CD8-positive, alpha-beta memory T cell (primary cell): Measurements from ENCODE around the gene ARL4D. TPM values are rescaled to one million over a fixed set of nuclear protein-coding genes. Genes with fewer than 3 reads are reported as not detected.
A peak's percentile ranks its signal among the peaks of the same experiment; 100 is the strongest.
"Not testable (repeated sequence)": the region's sequence is repeated elsewhere in the genome, so short reads cannot be mapped to it uniquely, and the experiment has no call there.

Experiments used
- CTCF ChIA-PET: fragments of 350-600 bp; sonication (Branson Sonifier 250); formaldehyde crosslinking; loops from one replicate; lab custom pipeline; 2021; ENCODE audit warnings: antibody characterized with exemption; lab: Charles Lee
- POLR2A ChIA-PET: fragments of 350-600 bp; sonication (Branson Sonifier 250); formaldehyde crosslinking; loops from one replicate; lab custom pipeline; 2021; ENCODE audit warnings: antibody characterized with exemption; lab: Charles Lee
- DNase-seq, 5 donors: peaks; one replicate each; pipeline versions ENCODE4 v3.0.0 to v3.0.0-alpha.2; 2020 to 2022; ENCODE audit warnings: mixed read lengths in 1 of 5
- H3K27ac ChIP-seq: one replicate; pipeline ENCODE4 v1.7.0; 2013; ENCODE audit warnings: low read depth, mild to moderate bottlenecking, low read length, moderate library complexity
- H3K27me3 ChIP-seq: 2 replicates; pipeline ENCODE4 v1.7.0; 2013; ENCODE audit warnings: low read length, mild to moderate bottlenecking; ENCODE audit not compliant: insufficient read depth, poor library complexity, severe bottlenecking
- H3K36me3 ChIP-seq: 2 replicates; pipeline ENCODE4 v1.7.0; 2013; ENCODE audit warnings: mild to moderate bottlenecking, low read length, moderate library complexity; ENCODE audit not compliant: insufficient read depth
- H3K4me1 ChIP-seq: 2 replicates; pipeline ENCODE4 v1.7.0; 2013; ENCODE audit warnings: mild to moderate bottlenecking, low read length, moderate library complexity; ENCODE audit not compliant: insufficient read depth
- H3K4me3 ChIP-seq: 2 replicates; pipeline ENCODE4 v1.7.0; 2013; ENCODE audit warnings: mild to moderate bottlenecking, low read length
- H3K9me3 ChIP-seq: 2 replicates; pipeline ENCODE4 v1.7.0; 2013; ENCODE audit warnings: mild to moderate bottlenecking, low read length
- H3K27ac Mint-ChIP-seq, 8 donors: one replicate each; pipeline ENCODE4 v1.8.0; 2020 to 2021; ENCODE audit warnings: mixed read lengths in 8 of 8, mild to moderate bottlenecking in 6 of 8, inconsistent platforms in 3 of 8, moderate library complexity in 3 of 8
- H3K27me3 Mint-ChIP-seq, 2 donors: one replicate each; pipeline ENCODE4 v1.8.0; 2020 to 2021; ENCODE audit warnings: mixed read lengths in 2 of 2, mild to moderate bottlenecking in 1 of 2, moderate library complexity in 1 of 2
- H3K36me3 Mint-ChIP-seq, 3 donors: one replicate each; pipeline ENCODE4 v1.8.0; 2020 to 2021; ENCODE audit warnings: mixed read lengths in 3 of 3, inconsistent platforms in 1 of 3, mild to moderate bottlenecking in 1 of 3
- H3K4me1 Mint-ChIP-seq, 3 donors: one replicate each; pipeline ENCODE4 v1.8.0; 2020 to 2021; ENCODE audit warnings: mixed read lengths in 3 of 3, inconsistent platforms in 1 of 3, mild to moderate bottlenecking in 1 of 3
- H3K4me3 Mint-ChIP-seq, 7 donors: one replicate each; pipeline ENCODE4 v1.8.0; 2020 to 2021; ENCODE audit warnings: mixed read lengths in 7 of 7, mild to moderate bottlenecking in 6 of 7, moderate library complexity in 4 of 7, inconsistent platforms in 2 of 7
- H3K9me3 Mint-ChIP-seq, 5 donors: one replicate each; pipeline ENCODE4 v1.8.0; 2020 to 2022; ENCODE audit warnings: mixed read lengths in 5 of 5, mild to moderate bottlenecking in 3 of 5, moderate library complexity in 2 of 5, inconsistent platforms in 1 of 5
- polyA plus RNA-seq: library from polyadenylated mRNA; unstranded; fragments of 300-500 nt; fragmentation: Illumina TruSeq; gene quantifications from one replicate; pipeline ENCODE4 v1.2.3, GENCODE V29; 2021
- total RNA-seq, 2 experiments: library from RNA; stranded (reverse); gene quantifications; one replicate each; pipeline ENCODE4 v1.2.3, GENCODE V29; 2021

ARL4D gene
- total and polyA plus RNA-seq, 3 experiments from 2014 or later = 1.9 to 2.3 (median 1.9) TPM

GRCh38 chr17:43363926-43364285 is 34.9 kb upstream of the ARL4D start:
- Mint-ChIP-seq H3K4me1 (peaks cover 20 to 46% (median 35%) of the 10 kb centered on the region in 3 donors), H3K4me3 (peak overlapping the region in 3 of 7 donors; percentile 22 to 86 (median 42)), H3K27me3 (peaks cover 0 to 3% of the 10 kb centered on the region in 2 donors), H3K27ac (peak overlapping the region in 2 of 8 donors; percentile 48 to 54), H3K9me3 (peaks cover 0 to 2% (median 0%) of the 10 kb centered on the region in 5 donors), H3K36me3 (peaks cover 0 to 18% (median 0%) of the 10 kb centered on the region in 3 donors)
- H3K4me1 ChIP-seq = peaks cover 26% of the 10 kb centered on the region
- no peak for DNase-seq
- ChIA-PET CTCF (no interaction called here), POLR2A (no interaction called here)
- H3K27me3 ChIP-seq = no peaks in the 10 kb centered on the region
- no peaks in the 10 kb centered on the region for H3K9me3 ChIP-seq
- H3K4me3 ChIP-seq = no peak overlapping the region
- H3K36me3 ChIP-seq = no peaks in the 10 kb centered on the region
- H3K27ac ChIP-seq = no peak overlapping the region

- H3K36me3 ChIP-seq = no peaks in the 10 kb centered on the region
- no peak overlapping the region for H3K4me3 ChIP-seq
- peaks cover 0 to 2% (median 0%) of the 10 kb centered on the region in 5 donors for H3K9me3 Mint-ChIP-seq
- CTCF ChIA-PET = interaction anchor here (3.2 kb wide), 1 partner anchor 29 kb away, joined by 20 read pairs; no protein-coding TSS in a partner anchor
- no peak overlapping the region for H3K27ac ChIP-seq
- peaks cover 22% of the 10 kb centered on the region for H3K4me1 ChIP-seq
- POLR2A ChIA-PET = no interaction called here
- peak overlapping the region in 3 of 8 donors; percentile 4 to 76 (median 51) for H3K27ac Mint-ChIP-seq
- DNase-seq = no peak
- H3K4me1 Mint-ChIP-seq = peaks cover 24 to 44% (median 34%) of the 10 kb centered on the region in 3 donors
- H3K27me3 Mint-ChIP-seq = peaks cover 0 to 3% of the 10 kb centered on the region in 2 donors
- no peaks in the 10 kb centered on the region for H3K27me3 ChIP-seq
- no peaks in the 10 kb centered on the region for H3K9me3 ChIP-seq
- peak overlapping the region in 2 of 7 donors; percentile 18 to 67 for H3K4me3 Mint-ChIP-seq
- H3K36me3 Mint-ChIP-seq = peaks cover 0 to 18% (median 0%) of the 10 kb centered on the region in 3 donors
These were observed 33.4 kb upstream of the ARL4D start for GRCh38 chr17:43365356-43365755.

- H3K27ac ChIP-seq, H3K9me3 ChIP-seq, H3K27me3 Mint-ChIP-seq, POLR2A ChIA-PET, H3K4me3 Mint-ChIP-seq, H3K9me3 Mint-ChIP-seq, H3K27me3 ChIP-seq, H3K4me3 ChIP-seq, DNase-seq, H3K36me3 ChIP-seq: not testable (repeated sequence)
- peaks cover 22% of the 10 kb centered on the region for H3K4me1 ChIP-seq
- CTCF ChIA-PET = interaction anchor here (3.2 kb wide), 1 partner anchor 28 kb away, joined by 20 read pairs; no protein-coding TSS in a partner anchor
- Mint-ChIP-seq H3K27ac (peak overlapping the region in 2 of 8 donors; percentile 42 to 98), H3K36me3 (peaks cover 0 to 14% (median 0%) of the 10 kb centered on the region in 3 donors), H3K4me1 (peaks cover 24 to 41% (median 30%) of the 10 kb centered on the region in 3 donors)
These were observed 32.9 kb upstream of the ARL4D start for GRCh38 chr17:43365921-43366320.

GRCh38 chr17:43366891-43367736 is 31.7 kb upstream of the ARL4D start:
- H3K4me1 ChIP-seq = peaks cover 22% of the 10 kb centered on the region
- H3K4me3 Mint-ChIP-seq = peak overlapping the region; percentile 90 to 98 (median 95)
- peak overlapping the region; percentile 96 for H3K27ac ChIP-seq
- H3K27me3 ChIP-seq = no peaks in the 10 kb centered on the region
- peaks cover 0 to 7% (median 0%) of the 10 kb centered on the region in 3 donors for H3K36me3 Mint-ChIP-seq
- peaks cover 0 to 1% of the 10 kb centered on the region in 2 donors for H3K27me3 Mint-ChIP-seq
- DNase-seq = peak in 1 of 5 donors; percentile 29
- ChIA-PET POLR2A (interaction anchor here (0.5 to 3.3 kb wide), 14 partner anchors 18 to 755 kb away, joined by 3 to 139 read pairs (median 12); partner anchors contain the start of genes ARL4D, DHX8, NBR1 and RPL27), CTCF (interaction anchor here (0.7 to 3.2 kb wide), 4 partner anchors 25 to 369 kb away, joined by 3 to 20 read pairs (median 14); partner anchors contain the start of genes DHX8 and RPL27)
- no peaks in the 10 kb centered on the region for H3K36me3 ChIP-seq
- peak overlapping the region; percentile 79 for H3K4me3 ChIP-seq
- peak overlapping the region; percentile 98 to 100 (median 100) for H3K27ac Mint-ChIP-seq
- H3K4me1 Mint-ChIP-seq = peaks cover 24 to 36% (median 30%) of the 10 kb centered on the region in 3 donors
- H3K9me3 Mint-ChIP-seq = no peaks in the 10 kb centered on the region
- H3K9me3 ChIP-seq = no peaks in the 10 kb centered on the region

- Mint-ChIP-seq H3K27ac (peak overlapping the region; percentile 98 to 100 (median 100)), H3K36me3 (peaks cover 0 to 7% (median 0%) of the 10 kb centered on the region in 3 donors), H3K27me3 (peaks cover 0 to 1% of the 10 kb centered on the region in 2 donors), H3K9me3 (no peaks in the 10 kb centered on the region), H3K4me1 (peaks cover 24 to 34% (median 30%) of the 10 kb centered on the region in 3 donors), H3K4me3 (peak overlapping the region; percentile 90 to 98 (median 95))
- no peaks in the 10 kb centered on the region for H3K36me3 ChIP-seq
- ChIA-PET POLR2A (interaction anchor here (0.5 to 3.3 kb wide), 19 partner anchors 7 to 949 kb away, joined by 3 to 139 read pairs (median 11); partner anchors contain the start of genes ARL4D, DHX8, NBR1 and RPL27), CTCF (interaction anchor here (0.7 to 3.2 kb wide), 9 partner anchors 8 to 155 kb away, joined by 3 to 24 read pairs (median 8); partner anchors contain the start of gene DHX8)
- peak in 1 of 5 donors; percentile 86 for DNase-seq
- H3K27me3 ChIP-seq = no peaks in the 10 kb centered on the region
- H3K9me3 ChIP-seq = no peaks in the 10 kb centered on the region
- peak overlapping the region; percentile 96 for H3K27ac ChIP-seq
- H3K4me3 ChIP-seq = peak overlapping the region; percentile 79
- peaks cover 22% of the 10 kb centered on the region for H3K4me1 ChIP-seq
These were observed 31.0 kb upstream of the ARL4D start for GRCh38 chr17:43367737-43368242.

- H3K4me3 Mint-ChIP-seq = peak overlapping the region; percentile 90 to 98 (median 95)
- H3K27ac Mint-ChIP-seq = peak overlapping the region; percentile 98 to 100 (median 100)
- H3K36me3 Mint-ChIP-seq = peaks cover 0 to 7% (median 0%) of the 10 kb centered on the region in 3 donors
- peak; percentile 41 to 76 (median 59) for DNase-seq
- Histone ChIP-seq H3K4me1 (peaks cover 22% of the 10 kb centered on the region), H3K27ac (peak overlapping the region; percentile 96), H3K36me3 (no peaks in the 10 kb centered on the region), H3K4me3 (peak overlapping the region; percentile 79), H3K27me3 (no peaks in the 10 kb centered on the region), H3K9me3 (no peaks in the 10 kb centered on the region)
- ChIA-PET POLR2A (interaction anchor here (0.6 to 3.3 kb wide), 19 partner anchors 9 to 830 kb away, joined by 3 to 139 read pairs (median 11); partner anchors contain the start of genes ARL4D, DHX8, NBR1 and RPL27), CTCF (interaction anchor here (1.0 to 3.2 kb wide), 10 partner anchors 9 to 156 kb away, joined by 3 to 24 read pairs (median 6); partner anchors contain the start of gene DHX8)
- peaks cover 24 to 30% (median 30%) of the 10 kb centered on the region in 3 donors for H3K4me1 Mint-ChIP-seq
- H3K9me3 Mint-ChIP-seq = no peaks in the 10 kb centered on the region
- H3K27me3 Mint-ChIP-seq = peaks cover 0 to 1% of the 10 kb centered on the region in 2 donors
These were observed 29.9 kb upstream of the ARL4D start for GRCh38 chr17:43368740-43369506.

GRCh38 chr17:43369986-43370385 is 28.8 kb upstream of the ARL4D start:
- DNase-seq = no peak
- H3K4me3 Mint-ChIP-seq = peak overlapping the region; percentile 90 to 98 (median 95)
- no peaks in the 10 kb centered on the region for H3K36me3 ChIP-seq
- ChIA-PET CTCF (interaction anchor here (2.3 to 2.7 kb wide), 2 partner anchors 18 to 113 kb away, joined by 19 to 24 read pairs; partner anchors contain the start of gene DHX8), POLR2A (interaction anchor here (0.7 to 3.3 kb wide), 8 partner anchors 10 to 829 kb away, joined by 3 to 139 read pairs (median 16); partner anchors contain the start of gene DHX8)
- H3K4me1 Mint-ChIP-seq = peaks cover 24 to 30% (median 28%) of the 10 kb centered on the region in 3 donors
- peak overlapping the region; percentile 98 to 100 (median 100) for H3K27ac Mint-ChIP-seq
- H3K4me3 ChIP-seq = no peak overlapping the region
- no peak overlapping the region for H3K27ac ChIP-seq
- H3K9me3 ChIP-seq = no peaks in the 10 kb centered on the region
- peaks cover 22% of the 10 kb centered on the region for H3K4me1 ChIP-seq
- H3K9me3 Mint-ChIP-seq = no peaks in the 10 kb centered on the region
- peaks cover 0 to 3% of the 10 kb centered on the region in 2 donors for H3K27me3 Mint-ChIP-seq
- H3K36me3 Mint-ChIP-seq = peaks cover 0 to 7% (median 2%) of the 10 kb centered on the region in 3 donors
- H3K27me3 ChIP-seq = no peaks in the 10 kb centered on the region
